ENCODE results near the gene TAB2. TPM values are rescaled to one million over a fixed set of nuclear protein-coding genes. Genes with fewer than 3 reads are reported as not detected.

TAB2 gene
- total RNA-seq, 1 experiment from 2014 or later = 26.6 TPM

DNA sequence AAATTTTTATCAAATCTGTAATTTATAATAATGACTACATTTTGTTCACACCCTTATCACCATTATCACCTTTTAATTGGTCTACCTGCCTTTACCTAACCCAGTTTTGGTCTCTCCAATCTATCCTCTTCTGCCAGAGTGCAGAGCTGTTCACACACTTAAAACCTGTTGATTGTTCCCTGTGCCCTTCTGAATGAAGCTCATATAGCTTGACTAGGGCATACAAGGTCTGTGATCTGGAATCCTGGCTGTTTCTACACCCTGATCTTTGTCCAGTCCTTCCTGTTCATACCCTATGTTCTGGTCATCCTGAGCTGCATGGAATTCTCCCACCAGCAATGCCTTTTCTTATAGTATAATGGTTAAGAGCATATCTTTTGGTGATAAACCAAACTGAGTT, 53.6 kb downstream of the TAB2 start:
- no peak for DNase-seq (ENCODE audit: low spot score)

DNA sequence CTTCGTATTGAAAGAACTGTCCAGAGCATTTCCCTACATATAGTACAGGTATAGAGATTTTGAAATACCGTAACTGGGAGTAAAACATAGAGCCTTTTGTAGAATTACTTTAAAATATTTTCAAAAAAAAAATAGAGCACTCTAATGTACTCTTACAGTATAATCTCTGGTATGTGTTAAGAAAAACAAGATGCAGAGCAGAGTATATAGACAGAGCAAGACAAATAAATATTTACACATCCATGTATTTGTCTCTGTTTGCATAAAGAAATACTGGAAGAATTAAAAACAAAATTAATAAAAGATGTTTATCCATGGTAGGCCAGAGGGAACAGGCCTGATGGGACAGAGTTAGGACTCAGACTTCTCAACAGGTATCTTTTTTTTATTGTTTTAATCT, 54.5 kb downstream of the TAB2 start:
- DNase-seq (ENCODE audit: low spot score) = no peak

DNA sequence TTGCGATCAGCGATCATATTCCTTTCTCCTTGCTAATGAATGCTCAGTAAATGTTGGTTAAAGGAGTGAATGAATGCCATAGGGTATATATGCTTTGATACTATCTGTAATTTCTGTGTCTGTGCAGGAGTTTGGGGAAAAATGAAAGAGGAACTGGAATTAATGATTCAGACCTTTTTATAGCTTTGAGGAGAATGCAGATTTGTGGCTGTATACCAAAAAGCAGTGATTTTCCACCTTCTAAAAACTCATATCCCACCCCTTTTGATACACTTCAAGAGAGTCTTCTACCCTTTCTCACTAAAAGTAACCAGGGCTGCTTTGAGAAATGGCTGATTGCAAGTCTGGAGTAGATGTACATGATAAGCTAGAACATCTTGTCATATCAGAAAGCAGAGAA, 56.0 kb downstream of the TAB2 start:
- no peak for DNase-seq (ENCODE audit: low spot score)

DNA sequence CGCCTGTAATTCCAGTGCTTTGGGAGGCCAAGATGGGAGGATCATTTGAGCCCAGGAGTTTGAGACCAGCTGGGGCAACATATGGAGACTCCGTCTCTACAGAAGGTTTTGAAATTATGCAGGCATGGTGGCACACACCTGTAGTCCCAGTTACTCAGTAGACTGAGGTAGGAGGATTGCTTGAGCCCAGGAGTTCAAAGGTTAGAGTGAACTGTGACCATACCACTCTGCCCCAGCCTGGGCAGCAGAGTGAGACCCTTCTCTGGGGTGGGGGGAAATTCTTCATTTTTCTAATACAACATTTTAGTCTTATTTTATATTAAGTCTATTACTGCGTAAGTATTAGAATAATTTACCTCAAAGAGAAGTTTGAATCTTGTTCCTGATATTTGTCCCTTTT, 62.5 kb downstream of the TAB2 start:
- DNase-seq (ENCODE audit: low spot score) = no peak

DNA sequence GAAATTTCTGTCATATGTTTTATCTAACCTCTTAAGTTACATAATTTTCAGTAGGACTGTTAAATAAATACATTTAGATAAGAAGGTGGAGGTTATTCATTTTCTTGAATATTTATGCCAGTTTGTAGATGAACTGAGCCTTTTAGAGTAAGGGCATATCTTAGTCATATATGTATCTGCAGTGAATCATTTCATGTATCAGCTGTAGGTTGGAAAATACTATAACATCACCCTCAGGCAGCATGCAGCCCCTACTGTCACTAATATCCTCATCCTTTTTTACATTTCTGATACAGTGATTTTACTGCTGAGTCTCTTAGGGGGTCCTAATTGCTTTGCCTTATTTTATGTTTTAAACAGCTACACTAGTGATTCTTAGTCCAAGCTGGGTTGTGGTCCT, 63.0 kb downstream of the TAB2 start:
- DNase-seq (ENCODE audit: low spot score) = no peak

DNA sequence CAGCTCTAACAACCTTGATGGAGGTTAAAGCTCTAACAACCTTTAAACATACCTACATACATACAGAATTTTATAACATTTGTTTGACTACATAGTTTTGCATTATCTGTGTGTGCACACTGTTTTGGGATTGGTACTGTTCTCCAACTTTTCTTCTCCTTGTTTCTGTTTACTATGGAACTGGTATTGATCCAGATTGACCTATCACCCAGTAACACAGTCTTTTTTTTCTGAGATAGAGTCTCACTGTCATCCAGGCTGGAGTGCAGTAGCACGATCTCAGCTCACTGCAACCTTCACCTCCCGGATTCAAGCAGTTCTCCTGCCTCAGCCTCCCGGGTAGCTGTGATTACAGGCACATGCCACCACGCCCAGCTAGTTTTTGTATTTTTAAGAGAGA, 65.9 kb downstream of the TAB2 start:
- no peak for DNase-seq (ENCODE audit: low spot score)

DNA sequence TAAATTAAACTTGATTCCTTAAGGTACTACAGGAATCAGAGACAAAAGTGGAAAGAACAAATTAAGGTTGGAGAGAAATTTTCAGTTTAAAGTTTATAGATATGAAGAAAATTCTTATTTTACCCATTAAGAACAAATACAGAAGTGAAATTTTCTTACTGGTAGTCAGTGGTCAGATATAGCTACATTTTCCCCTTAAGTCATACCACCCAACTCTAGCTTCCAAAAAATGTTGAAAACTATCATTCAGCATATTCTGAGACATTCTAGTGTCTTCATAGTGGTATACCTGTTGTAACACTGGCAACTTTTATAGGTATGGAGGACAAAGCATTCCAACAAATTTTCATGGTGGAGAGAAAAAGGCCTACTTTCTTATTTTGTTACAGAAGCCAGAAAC, 67.0 kb downstream of the TAB2 start:
- DNase-seq (ENCODE audit: low spot score) = no peak

DNA sequence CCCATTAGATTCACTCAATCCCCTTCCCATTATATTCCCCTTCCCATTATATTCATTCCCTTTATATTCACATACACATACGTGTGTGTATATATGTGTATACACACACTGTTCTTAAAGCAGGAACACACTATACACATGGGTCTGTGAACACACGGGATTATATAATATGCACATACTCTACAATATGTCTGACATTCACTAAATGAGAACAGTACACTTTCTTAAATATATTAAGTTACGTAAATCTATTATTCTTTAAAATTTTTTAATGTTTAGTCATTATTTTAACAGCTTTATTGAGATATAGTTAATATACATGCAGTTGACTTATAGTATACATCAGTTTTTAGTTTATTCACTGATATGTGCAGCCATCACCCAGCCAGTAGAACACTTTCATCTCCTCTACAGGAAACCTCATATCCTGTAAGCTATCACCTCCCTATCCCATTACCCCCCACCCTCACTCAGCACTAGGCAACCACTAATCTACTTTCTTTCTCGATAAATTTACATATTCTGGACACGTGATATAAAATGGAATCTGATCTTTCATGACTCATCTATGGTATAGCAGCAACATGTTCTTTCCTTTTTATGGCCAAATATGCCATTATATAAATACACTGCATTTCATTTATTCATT, 68.6 kb downstream of the TAB2 start:
- no peak for DNase-seq (ENCODE audit: low spot score)

DNA sequence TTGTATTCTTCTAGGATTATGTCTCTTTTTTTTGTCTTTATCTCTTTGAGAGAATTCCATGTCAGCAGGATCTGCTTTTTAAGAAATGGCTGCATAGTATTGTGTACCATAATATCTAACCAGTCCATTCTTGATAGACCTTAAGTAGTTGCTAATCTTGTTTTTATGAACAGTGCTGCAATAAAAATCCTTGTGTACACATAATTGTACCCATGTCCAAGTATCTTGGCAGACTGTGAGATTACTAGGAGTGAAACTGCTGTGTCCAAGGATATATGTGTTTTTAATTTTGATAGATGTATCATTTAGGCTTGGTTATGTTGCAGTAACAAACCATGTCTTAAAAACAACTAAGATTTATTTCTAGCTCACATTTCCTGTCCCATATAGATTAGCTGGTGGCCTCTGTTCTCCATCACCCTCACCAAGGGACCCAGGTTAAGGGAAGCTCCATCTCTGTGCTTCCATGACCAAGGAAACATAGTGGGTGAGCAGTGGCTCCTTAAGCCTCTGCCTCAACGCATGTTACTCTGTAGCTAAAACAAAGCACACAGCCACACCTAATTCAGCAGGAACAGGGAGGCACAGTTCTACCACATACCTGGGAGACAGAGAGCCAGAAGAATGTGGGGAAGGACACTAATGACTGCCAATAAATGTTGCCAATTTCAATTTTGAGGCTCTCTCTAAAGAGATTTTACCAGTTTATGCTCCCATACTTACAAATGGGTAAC, 70.4 kb downstream of the TAB2 start:
- no peak for DNase-seq (ENCODE audit: low spot score)

DNA sequence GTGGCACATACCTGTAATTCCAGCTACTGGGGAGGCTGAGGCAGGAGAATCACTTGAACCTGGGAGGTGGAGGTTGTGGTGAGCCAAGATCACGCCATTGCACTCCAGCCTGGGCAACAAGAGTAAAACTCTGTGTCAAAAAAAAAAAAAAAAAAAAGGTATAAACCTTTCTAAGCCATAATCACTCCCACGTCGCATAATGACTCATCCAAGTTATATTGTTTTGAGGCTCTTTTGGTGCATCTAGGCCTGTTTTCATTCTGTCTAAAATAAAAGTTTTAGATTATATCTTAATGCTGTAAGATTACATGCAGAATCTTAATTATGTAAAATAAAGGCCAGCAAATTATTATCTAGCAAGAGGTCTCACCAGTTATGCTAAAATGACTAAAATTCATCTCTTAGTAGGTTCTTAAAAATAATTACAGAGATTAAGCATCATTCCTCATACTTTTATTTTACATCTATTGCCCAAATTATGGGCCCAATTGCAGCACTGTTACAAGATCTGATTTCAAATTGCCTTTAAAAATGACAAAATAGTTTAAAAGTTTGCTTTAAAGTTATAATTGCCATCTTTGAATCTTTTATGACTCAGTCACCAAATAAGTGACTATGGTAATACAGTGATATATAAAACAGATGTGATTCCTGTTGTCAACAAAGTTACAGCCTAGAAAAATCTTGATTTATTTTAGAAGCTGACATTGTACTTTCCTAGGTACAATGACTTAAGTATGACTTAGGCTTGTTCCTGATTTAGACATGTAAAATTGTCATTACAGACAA, 72.2 kb downstream of the TAB2 start:
- DNase-seq (ENCODE audit: low spot score) = no peak

DNA sequence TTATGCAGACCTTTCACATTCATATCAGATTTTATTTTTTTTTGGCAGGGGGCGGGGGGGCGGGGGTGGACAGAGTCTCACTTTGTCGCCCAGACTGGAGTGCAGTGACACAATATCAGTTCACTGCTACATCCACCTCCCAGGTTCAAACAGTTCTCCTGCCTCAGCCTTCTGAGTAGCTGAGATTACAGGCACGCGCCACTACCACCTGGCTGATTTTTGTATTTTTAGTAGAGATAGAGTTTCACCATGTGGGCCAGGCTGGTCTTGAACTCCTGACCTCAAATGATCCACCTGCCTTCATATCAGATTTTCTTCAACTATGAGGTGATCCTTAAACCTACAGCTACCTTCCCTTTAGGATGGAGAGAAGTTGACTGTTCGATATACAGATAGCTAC, 74.6 kb downstream of the TAB2 start:
- no peak for DNase-seq (ENCODE audit: low spot score)

DNA sequence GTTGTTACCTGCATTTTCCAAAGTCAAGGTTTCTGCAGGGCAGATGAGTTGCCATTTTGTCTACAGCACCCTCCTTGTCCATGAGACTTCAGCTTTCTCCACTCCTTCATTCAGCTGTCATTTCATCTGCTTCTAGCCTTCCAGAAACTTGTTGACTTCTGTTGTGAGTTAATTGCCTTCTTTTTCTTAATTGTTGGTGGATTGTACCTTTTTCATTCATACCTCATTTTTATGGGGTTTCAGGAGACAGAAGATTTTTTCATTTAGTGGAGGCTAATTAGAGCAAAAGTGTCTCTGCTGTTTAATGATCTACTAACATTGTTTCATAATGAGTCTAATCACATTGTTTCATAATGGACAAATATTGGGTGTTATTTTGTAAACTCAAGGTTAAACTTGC, 75.0 kb downstream of the TAB2 start:
- DNase-seq (ENCODE audit: low spot score) = no peak

DNA sequence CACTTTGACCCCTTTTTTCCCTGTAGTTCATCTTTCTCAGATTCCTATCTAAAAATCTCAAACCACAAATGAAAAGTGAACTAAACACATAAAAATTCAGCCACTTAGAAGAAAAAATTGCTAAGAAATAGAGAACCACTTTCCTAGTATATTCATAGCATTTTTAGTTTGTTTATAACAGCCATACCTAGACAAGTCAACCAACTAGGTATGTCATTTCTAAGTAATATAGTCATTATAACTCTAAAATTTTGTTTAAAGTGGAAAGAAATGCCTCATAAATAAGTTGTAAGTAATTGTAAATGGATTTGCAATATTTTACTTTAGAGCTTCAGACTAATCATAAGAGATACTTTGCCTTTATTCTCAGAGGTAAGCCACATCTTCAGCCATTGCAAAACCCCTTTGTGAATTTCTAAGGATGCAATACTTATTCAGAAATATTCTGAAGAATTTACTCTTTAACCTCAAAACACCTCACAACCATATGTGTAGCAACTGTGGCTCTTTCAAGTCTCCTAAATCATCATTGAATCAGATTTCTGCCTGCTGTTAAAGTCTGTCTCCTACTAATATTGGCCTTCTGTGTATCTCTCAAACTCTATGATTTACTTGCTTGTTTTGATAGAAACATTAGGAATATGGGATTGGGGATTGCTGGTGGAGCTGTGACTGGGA, 75.6 kb downstream of the TAB2 start:
- no peak for DNase-seq (ENCODE audit: low spot score)

DNA sequence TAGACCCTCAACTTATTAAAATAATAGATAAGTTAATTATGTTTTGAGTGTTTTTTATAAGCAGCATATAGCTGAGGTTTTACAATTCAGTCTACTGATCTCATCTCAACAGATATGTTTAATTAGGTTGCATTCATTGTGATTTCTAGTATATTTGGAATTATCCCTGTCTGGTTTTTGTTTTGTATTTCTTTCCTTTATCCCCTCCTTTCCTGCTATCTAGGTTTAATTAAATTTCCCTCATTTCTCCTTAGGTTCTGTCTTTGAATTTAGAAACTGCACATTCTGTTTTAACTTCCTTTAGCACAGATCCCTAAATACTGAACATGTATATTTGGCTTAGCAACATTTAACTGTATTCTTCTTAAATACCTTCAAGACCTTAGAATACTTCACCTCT, 77.7 kb downstream of the TAB2 start:
- DNase-seq (ENCODE audit: low spot score) = no peak

DNA sequence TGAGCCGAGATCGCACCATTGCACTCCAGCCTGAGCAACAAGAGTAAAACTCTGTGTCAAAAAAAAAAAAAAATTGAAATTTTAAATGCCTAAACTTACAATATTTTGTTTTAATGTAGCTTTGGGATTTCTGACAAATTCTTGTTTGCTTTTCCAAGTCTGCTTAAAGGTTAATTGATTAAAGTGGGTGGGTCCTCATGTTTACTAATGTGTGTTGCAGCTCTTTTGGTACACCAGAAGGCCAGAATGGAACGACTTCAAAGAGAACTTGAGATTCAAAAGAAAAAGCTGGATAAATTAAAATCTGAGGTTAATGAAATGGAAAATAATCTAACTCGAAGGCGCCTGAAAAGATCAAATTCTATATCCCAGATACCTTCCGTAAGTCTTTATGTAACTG, 79.9 kb downstream of the TAB2 start:
- DNase-seq (ENCODE audit: low spot score) = no peak

DNA sequence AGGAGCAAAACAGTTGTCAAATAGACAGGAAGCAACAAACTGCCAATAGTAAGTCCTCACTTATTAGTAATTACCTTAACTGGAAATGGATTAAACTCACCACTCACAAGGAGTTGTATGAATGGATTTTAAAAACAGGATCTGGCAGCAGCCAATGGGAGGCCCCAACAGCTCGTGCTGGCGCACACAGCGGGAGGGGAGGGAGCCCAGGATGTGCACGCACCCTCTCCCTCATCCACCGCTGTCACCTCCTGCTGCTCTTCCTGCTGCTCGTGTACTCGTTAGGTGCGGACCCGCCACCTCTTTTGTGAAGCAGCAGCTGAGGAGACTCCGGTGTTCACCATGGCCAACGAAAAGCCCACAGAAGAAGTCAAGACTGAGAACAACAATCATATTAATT, 82.5 kb downstream of the TAB2 start, which contains the start of gene SUMO4:
Gene SUMO4, plus strand, starts transcription at position 213 of the 400 bp plus-strand sequence. Its CDS starts 130 bp downstream, at position 343.
- DNase-seq (ENCODE audit: low spot score) = no peak

DNA sequence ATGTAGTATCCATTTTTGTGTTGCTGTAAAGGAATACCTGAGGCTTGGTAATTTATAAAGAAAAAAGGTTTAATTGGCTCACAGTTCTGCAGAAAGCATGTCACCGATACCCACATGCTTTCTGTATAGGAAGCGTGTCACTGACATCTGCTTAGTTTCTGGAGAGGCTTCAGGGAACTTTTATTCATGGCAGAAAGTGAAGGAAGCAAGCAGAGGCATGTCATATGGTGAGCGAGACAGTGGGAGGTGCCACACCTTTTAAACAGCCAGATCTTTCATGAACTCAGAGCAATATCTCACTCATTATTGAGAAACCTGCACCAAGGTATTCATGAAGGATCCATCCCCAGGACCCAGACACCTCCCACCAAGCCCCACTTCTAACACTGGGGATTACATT, 86.0 kb downstream of the TAB2 start:
- DNase-seq (ENCODE audit: low spot score) = no peak

DNA sequence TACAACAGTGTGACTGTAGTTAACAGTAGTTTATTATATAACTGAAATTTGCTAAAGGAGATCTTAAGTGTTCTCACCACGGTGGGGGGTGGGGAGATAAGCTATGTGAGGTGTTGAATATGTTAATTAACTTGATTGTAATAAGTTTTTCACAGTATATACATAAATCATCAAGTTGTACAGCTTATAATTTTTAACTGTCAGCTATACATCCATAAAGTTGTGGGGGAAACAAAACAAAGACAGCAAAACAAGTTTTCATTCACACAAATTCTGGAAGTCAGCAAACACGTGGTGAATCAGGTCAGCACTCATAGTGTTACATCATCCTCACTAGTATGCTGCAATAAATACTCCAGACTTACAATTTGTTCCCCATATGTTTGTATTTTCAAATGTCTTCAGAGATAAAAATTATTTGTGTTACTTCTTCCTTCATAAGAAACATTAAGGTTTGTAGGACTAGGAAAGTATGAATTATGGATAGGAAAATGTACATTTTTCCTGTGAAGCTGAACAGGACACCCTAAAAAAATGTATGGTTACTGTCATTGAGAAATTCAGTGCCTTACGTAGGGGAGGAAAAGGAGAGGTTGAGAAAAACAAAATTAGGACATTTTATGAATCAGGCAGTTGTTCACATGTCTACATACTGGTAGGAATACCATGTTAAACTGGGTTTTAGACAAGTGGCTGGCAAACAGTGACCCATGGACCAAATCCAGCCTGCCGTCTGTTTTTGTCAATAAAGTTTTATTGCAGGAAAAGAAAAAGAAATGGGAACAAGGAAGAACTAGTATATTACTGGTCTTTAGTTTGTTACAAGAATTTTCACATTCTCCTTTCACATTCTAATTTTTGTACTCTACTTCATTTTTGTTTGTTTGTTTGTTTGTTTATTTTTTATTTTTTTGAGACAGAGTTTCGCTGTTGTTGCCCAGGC, 88.6 kb downstream of the TAB2 start:
- no peak for DNase-seq (ENCODE audit: low spot score)

DNA sequence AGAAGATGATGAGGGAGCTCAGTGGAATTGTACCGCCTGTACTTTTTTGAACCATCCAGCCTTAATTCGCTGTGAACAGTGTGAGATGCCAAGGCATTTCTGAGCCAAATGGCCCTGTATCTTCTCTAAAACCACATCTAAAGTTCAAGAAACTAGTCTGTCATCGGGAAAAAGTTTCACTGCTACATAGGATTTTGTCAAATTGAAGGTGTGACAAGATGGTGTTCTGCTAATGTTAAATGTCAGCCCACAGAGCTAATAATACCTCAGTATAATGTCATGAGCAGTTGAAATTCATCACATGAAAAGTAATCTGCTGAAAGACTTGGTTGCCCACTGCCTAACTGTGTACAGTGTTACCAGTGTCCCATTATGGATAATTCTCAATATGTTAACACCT, 92.1 kb downstream of the TAB2 start:
- DNase-seq (ENCODE audit: low spot score) = no peak

DNA sequence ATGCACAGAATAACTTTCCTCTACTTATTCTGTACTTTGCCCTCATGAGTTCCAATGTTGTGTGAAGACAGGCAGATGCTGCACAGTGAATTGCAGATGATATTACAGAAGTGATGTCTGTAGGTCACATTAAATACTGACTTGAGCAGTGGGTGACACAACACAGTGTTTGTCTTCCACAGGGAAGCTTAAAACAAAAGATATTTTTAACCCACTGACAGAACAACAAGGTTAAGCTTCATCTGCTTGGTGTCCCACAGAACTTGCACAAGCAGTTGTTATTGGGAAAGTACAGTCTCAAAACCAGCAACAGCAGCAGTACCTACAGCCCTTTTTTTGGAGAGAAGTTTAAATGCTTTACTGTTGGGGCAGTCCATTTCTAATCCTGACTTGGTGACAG, 93.0 kb downstream of the TAB2 start:
- no peak for DNase-seq (ENCODE audit: low spot score)

DNA sequence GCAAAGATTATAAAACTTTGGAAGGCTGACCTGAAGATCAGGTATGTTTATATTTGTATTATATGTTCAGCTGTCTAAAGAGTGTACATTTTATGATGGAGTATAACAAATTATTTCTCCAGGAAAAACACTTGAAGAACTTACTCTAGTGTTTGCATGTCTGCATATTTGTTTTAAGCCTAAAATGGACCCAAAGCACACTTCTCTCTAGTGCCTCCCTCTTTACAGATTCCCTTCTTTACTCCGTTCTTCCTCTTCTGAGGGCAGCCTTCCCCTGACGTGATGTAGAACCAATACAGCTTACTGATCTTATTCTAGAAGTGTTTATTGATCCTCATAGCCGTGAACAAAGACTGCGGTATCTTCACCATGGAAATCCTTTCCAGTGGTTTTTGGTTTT, 96.5 kb downstream of the TAB2 start:
- no peak for DNase-seq (ENCODE audit: low spot score)

Data from A172 (cell line).